Measurements from ENCODE around the gene ZNF778. TPM values are rescaled to one million over a fixed set of nuclear protein-coding genes. Genes with fewer than 3 reads are reported as not detected.

ZNF778 gene
- total and polyA plus RNA-seq, 2 of the 8 experiments (the other 6 are each of a cell fraction or from before 2014, with no cell fraction given), result 9.5 to 21.9 TPM

GRCh38 chr16:89279666-89280481 is 62.4 kb downstream of the ZNF778 start (continued):
- TF ChIP-seq CHD7 (IDR thresholded peaks at IDR 0.05; ENCODE audit: insufficient replicate concordance, low read length), result no peak
